ENCODE measurements around the gene CHST11. TPM values are rescaled to one million over a fixed set of nuclear protein-coding genes. Genes with fewer than 3 reads are reported as not detected.
A peak's percentile ranks its signal among the peaks of the same experiment; 100 is the strongest.

The CHST11 gene
- total RNA-seq, 1 experiment from 2014 or later = 6.7 TPM

DNA sequence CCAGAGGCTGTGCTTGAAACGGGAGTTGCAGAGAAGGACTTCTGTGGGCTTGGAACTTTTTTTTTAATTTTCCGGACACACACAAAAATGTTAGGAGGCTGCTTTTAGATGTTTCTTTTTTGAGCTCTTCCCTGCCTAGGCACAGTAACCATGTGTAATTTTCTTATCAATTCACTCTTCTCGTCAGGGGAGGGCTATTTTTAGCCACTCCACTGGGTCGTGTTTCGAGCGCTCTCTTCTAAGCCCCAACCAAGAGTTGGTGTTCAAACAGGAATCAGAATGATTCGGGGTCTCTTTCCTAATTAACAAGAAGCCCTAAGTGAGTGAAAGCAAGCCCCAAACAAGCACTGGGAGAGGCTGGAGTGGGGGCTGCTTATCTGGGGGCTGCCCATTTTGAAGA is 162.6 kb downstream of the CHST11 start:
- no peaks in the 10 kb centered on the region; the same call in 1 of the 2 replicates for H3K4me1 ChIP-seq (ENCODE audit: insufficient read depth, low read length)
- WGBS (ENCODE audit: extremely low coverage, insufficient read length, low lambda C conversion rate) = no CpG with 5 or more reads among the region's 7 CpGs
- no peak overlapping the region for H2BK20ac ChIP-seq (ENCODE audit: low read depth, low read length, poor library complexity, severe bottlenecking)

More for the DNA sequence above, 162.6 kb downstream of the CHST11 start:
- Histone ChIP-seq H3K79me1 (ENCODE audit: insufficient read depth, low read depth, low read length, poor library complexity, severe bottlenecking) (no peaks in the 10 kb centered on the region), H4K91ac (ENCODE audit: insufficient read length, low read depth, low read length) (no peak overlapping the region), H3K56ac (ENCODE audit: insufficient read length, low read depth, low read length) (no peak overlapping the region), H4K5ac (ENCODE audit: insufficient read length, low read depth, low read length) (no peak overlapping the region), H2AK5ac (ENCODE audit: insufficient read length, low read length) (no peak overlapping the region), H3K14ac (ENCODE audit: insufficient read depth, low read length) (no peak overlapping the region), H3K23ac (ENCODE audit: insufficient read length, low read depth, low read length) (no peak overlapping the region), H2BK5ac (ENCODE audit: insufficient read length, low read length) (no peak overlapping the region), H2AFZ (ENCODE audit: low read length) (no peak overlapping the region), H3K23me2 (ENCODE audit: insufficient read length, low read depth, low read length, poor library complexity, severe bottlenecking) (no peaks in the 10 kb centered on the region), H2BK12ac (ENCODE audit: insufficient read length, low read depth, low read length) (no peak overlapping the region), H4K20me1 (ENCODE audit: control insufficient read depth, insufficient read depth, insufficient read length) (no peaks in the 10 kb centered on the region), H2BK120ac (ENCODE audit: low read depth, low read length, poor library complexity, severe bottlenecking) (no peak overlapping the region), H3K4me2 (ENCODE audit: insufficient read depth, insufficient read length, low read length) (no peak overlapping the region), H3K4ac (ENCODE audit: low read depth, low read length) (no peak overlapping the region), H3K79me2 (ENCODE audit: insufficient read depth, low read length) (no peaks in the 10 kb centered on the region), H4K8ac (replicated peaks; ENCODE audit: insufficient read length, low read depth, low read length) (no peak overlapping the region), H3K27me3 (ENCODE audit: insufficient read depth, low read length) (no peaks in the 10 kb centered on the region), H3K9ac (ENCODE audit: extremely low read depth, insufficient read length, low read length) (no peak overlapping the region), H3T11ph (ENCODE audit: low read length) (no peak overlapping the region), H3K18ac (ENCODE audit: insufficient read length, low read depth, low read length) (no peak overlapping the region), H3K9me3 (ENCODE audit: control insufficient read depth, low read depth, low read length) (no peaks in the 10 kb centered on the region), H2BK15ac (ENCODE audit: low read depth, low read length) (no peak overlapping the region), H3K27ac (ENCODE audit: insufficient read length, low read depth, low read length) (no peak overlapping the region)
- Mint-ChIP-seq H3K9me3 (no peaks in the 10 kb centered on the region), H3K27ac (peak overlapping the region in 1 of 3 experiments; percentile 87; a peak in 1 of 7 replicates), H3K4me1 (peaks cover 22 to 26% of the 10 kb centered on the region in 2 experiments), H3K4me3 (no peak overlapping the region), H3K27me3 (ENCODE audit: low read depth) (no peaks in the 10 kb centered on the region; the same call in 1 of the 2 replicates), H3K36me3 (ENCODE audit: insufficient read depth in 1 of 3, low read depth in 3 of 3) (no peaks in the 10 kb centered on the region; a peak in 1 of 7 replicates)
- TF ChIP-seq, protein P1, sequence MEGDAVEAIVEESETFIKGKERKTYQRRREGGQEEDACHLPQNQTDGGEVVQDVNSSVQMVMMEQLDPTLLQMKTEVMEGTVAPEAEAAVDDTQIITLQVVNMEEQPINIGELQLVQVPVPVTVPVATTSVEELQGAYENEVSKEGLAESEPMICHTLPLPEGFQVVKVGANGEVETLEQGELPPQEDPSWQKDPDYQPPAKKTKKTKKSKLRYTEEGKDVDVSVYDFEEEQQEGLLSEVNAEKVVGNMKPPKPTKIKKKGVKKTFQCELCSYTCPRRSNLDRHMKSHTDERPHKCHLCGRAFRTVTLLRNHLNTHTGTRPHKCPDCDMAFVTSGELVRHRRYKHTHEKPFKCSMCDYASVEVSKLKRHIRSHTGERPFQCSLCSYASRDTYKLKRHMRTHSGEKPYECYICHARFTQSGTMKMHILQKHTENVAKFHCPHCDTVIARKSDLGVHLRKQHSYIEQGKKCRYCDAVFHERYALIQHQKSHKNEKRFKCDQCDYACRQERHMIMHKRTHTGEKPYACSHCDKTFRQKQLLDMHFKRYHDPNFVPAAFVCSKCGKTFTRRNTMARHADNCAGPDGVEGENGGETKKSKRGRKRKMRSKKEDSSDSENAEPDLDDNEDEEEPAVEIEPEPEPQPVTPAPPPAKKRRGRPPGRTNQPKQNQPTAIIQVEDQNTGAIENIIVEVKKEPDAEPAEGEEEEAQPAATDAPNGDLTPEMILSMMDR (conservative IDR thresholded peaks at IDR 0.05) = no peak
- DNase-seq = no peak
